Sciatic nerve (tissue), 2 donors: ENCODE results near the gene PTPRD. TPM values are rescaled to one million over a fixed set of nuclear protein-coding genes. Genes with fewer than 3 reads are reported as not detected.

Experiments used
- ATAC-seq: fragments of 200-7000 bp; cut with Tn5 transposase; one replicate; pipeline ENCODE4 v1.9.1; 2020; ENCODE audit warnings: mild to moderate bottlenecking, moderate library complexity
- DNase-seq: peaks from one replicate; pipeline ENCODE4 v3.0.0-alpha.2; 2020; ENCODE audit warnings: low spot score
- intact Hi-C: fragments of 100-400 bp; cut with DNase I; formaldehyde crosslinking; loops from one replicate; pipeline ENCODE4 v1.14.2; 2022
- total RNA-seq: library from RNA; stranded (reverse); fragmentation: NEBNext Ultra II Directional; extraction: Animal tissue kit (Norgen Biotek cat#: 25700); gene quantifications from one replicate; pipeline ENCODE4 v1.2.1, GENCODE V29; 2021
- donor health status: DM: no; HTN: no; CAD: no.
- donor health status: DM: no; HTN: no; CAD: no.

Gene PTPRD
- total RNA-seq, 1 donor from 2014 or later: 4.7 TPM

DNA sequence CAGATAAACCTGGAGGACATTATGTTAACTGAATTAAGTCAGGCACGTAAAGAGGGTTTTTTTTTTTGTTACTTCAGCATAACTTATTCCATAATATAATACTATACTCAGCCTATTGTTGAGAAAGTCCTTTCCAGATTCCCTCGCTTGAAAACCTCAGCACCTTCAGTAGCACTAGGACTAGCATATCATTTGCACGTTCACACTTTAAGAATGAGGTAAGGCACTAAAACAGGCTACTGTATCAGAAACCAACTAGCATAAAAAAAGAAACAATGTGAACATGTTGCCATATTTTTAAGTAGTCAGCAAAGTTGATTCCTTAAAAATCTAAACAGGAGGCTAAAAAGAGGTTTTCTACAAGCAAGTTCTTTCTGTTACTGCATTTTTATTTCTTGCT, 504.0 kb downstream of the PTPRD start:
- intact Hi-C loops: no loop called here
- no peak for DNase-seq
- no peak for ATAC-seq

DNA sequence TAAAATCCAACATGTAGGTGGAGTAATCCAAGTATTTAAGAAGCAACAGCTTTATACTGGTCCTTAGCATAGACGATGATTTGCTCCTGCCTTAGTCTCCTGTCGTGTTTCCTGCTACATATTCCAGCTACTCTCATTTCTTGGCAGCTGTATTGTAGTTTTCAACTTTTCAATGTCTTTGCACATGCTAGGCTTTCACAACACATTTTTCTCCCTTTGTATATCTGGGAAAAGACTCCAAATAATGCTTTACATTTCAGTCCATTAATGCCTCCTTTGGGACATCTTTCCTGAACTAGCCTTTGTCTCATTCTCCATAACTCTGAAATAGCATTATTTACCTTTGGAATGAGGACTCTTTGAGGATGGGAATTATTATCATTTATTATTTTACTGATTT, 508.0 kb downstream of the PTPRD start:
- intact Hi-C loops: no loop called here
- DNase-seq (no peak), ATAC-seq (no peak)

DNA sequence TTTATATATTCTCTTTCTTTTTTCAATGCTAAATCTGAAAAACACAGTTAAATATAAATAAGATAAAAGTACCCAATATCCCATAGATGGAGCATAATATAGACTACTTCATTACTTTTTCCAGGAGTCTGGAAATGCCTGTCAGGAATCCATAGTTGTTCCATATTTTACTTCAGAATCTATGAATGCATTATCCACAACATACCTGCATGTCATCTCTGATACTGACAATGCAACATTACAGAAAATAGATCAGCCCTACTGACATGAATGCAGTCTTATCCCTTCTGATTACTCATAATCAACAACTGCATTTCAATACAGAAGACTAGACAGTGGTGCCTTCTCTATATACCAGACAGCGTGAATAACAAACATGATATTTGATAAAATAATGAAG, 517.6 kb downstream of the PTPRD start:
- DNase-seq (no peak), ATAC-seq (no peak)
- intact Hi-C loops: loop anchor here (10.0 kb wide), 1 partner anchor 670 kb away; no protein-coding TSS in a partner anchor

DNA sequence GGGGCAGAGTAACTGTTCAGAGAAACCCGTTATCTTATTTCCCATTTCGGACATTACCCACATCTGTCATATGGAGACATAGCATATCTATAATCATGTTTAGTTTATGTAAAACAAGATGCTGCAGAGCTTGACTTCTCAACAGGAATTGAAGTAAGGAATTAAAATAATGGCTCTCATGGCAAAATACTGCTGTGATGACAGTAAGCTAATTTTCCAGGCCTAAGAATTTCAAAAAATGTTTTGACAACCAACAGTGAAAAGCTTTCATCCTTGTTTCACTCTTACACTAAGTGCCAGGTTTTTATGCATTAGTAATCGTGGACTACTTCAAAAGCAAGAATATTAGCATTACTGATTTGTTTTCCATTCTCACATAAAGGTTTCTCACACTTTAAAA, 518.2 kb downstream of the PTPRD start:
- intact Hi-C loops: loop anchor here (10.0 kb wide), 1 partner anchor 670 kb away; no protein-coding TSS in a partner anchor
- ATAC-seq (no peak), DNase-seq (no peak)

DNA sequence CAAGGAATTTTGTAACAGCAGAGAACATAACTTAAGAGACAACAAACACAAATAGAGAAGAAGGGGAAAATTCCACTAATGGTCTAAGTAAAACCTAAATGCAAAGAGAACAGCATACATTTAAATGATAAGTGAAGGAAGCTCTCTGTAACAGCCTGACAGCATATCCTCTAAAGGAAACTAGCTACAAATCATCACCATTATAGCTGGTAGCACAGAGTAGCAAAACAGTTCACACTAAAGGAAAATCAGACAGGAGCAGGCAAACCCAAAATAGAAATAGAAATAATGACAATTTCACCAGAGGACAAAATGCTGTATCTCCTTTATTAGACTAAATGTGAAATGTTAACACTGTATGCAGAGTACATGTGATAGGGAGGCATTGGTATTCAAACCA, 532.8 kb downstream of the PTPRD start:
- DNase-seq: no peak
- intact Hi-C loops: no loop called here
- no peak for ATAC-seq

DNA sequence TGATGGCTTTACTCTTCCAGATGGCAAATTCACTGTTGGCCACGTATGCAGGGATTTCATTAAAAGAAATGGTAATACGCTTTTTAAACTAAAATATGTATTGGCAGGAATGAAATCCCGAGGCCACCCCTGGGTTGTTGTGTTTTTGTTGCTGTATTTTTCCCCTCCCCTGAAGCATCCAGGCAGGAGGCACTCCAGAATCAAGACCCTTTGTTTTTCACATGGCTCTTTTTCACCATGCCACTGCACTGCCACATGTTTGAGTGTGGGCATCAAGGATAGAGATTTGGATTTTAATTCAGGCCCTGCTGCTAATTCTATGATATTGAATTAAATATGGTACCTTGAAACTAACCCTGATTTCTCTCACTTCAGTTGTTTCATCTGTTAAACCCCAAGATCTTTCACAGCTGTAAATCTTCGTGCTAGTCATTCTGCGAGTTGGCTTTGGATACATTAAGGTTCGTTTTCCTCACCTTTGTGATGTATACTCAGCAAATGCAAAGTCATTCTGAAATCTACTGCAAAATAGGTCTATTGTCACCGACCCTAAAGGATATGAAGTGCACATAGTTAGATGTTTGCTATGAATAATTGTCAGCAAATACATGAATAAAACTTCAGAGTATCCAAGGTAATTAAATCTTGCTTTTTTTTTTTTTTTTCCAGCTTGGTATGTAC, 533.4 kb downstream of the PTPRD start:
- ATAC-seq (no peak), DNase-seq (no peak)
- intact Hi-C loops: no loop called here

DNA sequence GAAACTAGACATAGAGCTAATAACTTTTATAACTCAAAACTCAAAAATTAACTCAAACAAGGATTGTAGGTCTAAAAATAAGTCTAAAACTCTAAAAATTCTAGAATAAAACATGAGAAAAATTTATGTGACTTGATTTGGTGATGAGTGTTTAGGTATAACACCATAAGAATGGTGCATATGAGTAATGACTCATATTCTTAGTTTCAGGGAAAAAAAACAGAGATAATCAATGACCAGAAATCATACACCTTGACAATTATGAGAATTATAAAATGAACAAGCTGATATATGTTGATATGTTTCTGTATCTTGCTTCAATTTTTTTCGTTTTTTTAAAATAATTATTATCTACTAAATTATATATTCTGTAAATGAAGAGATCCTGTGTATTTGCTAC, 541.2 kb downstream of the PTPRD start:
- intact Hi-C loops: no loop called here
- DNase-seq (no peak), ATAC-seq (no peak)

DNA sequence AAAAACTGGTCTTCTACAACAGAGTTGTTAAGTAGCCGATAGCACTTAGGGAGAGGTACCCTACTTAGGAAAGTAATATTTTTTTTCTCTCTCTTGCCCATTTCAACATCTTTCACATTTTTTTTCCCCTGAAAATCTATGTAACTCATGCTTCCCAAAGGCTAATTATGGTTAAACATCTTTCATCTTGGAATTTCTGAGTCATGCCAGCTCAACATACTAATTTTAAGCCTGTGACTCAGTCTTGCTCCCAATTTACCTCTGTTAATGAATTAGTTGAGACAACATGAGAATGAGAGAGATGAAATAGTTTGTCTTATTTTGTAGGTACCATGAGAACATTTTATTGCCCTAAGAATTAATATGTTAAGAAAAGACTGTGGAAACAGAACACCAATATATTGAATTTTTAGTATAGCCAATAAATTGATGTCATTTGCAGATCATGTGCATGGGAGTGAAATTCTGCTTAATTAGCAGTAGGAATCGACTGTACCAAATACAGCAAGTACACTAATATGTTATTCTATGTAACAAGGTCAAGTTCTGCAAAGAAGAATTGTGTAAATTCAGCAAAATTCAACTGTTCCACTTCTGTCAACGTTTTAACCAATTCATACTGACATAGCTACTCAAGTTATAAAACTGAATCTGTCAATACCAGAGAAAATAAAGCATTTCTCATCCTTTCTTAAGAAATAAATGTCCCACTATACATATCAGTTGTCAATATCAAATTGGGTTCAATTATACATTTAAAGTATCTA, 550.0 kb downstream of the PTPRD start:
- intact Hi-C loops: no loop called here
- ATAC-seq: no peak

DNA sequence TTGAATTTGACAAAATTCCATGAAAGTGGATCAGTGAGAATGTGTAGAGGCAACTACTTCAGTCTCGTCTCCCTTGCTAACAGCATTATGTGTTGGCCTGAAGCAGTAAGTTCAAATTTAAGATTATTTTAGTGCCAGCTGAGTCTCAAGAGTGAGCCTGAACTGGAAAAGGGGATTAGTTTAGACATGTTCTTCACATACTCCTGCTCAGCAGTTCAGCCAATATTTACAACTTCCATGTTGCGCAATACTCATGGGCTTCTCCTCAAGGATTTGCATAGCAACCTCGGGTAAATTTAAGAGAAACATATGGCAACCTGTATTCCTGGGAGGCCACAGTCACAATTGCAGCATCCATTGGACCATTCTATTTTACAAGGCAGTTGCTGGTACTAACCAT, 553.8 kb downstream of the PTPRD start:
- ATAC-seq (no peak), DNase-seq (no peak)
- intact Hi-C loops: no loop called here

More for the DNA sequence above, 550.0 kb downstream of the PTPRD start:
- no peak for DNase-seq

DNA sequence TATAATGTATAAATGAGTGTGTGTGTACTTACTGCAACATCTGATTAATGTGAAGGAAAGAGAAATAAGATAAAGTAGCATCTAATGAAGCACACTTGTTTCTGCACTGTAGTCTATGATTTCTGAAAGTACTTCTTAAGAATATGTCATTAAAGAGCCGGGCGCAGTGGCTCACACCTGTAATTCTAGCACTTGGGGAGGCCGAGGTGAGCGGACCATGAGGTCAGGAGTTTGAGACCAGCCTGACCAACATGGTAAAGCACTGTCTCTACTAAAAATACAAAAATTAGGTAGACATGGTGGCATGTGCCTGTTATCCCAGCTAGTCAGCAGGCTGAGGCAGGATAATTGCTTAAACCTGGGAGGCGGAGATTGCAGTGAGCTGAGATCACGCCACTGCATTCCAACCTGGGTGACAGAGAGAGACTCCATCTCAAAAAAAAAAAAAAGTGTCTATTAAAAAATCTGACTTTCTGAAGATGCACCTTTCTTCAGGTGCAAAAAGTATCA, 556.9 kb downstream of the PTPRD start:
- DNase-seq (no peak), ATAC-seq (no peak)
- intact Hi-C loops: no loop called here

DNA sequence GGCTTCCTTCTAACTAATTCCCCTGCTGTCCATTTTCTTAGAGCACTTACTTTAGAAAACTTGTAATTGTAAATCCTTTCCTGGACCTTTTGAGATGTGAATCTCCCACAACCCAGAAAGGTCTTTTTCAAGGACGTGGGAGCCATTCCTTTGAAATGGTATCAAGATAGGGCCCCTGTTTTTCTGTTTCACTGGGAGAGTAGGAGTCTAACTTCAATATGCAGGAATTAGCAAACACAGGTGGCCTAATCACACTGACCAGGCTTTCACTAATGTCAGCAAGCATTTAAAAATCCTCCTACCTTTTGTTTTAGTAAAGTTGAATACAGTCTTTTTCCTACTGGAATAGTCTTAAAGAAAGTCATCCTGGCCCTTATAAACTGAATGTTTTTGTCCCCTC, 558.3 kb downstream of the PTPRD start:
- DNase-seq (no peak), ATAC-seq (no peak)
- intact Hi-C loops: no loop called here

DNA sequence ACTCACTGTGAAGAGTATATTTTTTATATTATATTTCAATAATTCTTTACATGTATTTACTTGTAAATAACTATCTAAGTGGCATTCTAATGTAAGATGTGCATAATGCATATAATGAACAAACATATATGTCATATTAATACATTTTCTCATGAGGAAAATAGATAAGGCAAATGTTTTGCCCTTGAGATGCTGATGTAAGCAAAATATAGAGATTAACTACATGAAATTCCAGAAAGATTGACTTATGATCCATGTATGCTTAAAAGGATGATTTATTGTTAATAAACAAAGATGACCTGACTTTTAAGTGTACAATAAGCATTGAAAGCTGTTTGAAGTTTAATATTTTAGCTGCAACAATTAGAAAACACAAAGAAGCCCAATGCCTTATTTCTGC, 559.9 kb downstream of the PTPRD start:
- intact Hi-C loops: no loop called here
- ATAC-seq (no peak), DNase-seq (no peak)

DNA sequence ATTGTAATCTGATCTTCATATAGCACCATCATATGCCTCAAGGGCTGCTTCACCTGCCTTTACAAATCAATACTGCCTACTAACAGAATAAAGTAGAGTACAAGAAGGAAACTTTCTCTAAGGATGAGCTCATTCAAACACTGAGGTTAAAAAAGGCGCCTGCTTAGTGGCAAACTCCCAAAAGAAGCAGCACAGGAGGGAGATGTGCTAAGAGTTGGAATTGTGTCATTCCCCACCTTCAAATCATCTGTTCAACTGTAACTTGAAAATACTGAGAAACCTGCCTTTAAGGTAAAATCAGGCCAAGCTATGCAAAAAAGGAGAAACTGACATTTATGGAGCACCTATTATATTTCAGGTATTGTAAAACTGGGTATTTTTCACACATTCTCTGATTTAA, 560.6 kb downstream of the PTPRD start:
- no peak for ATAC-seq
- intact Hi-C loops: no loop called here

DNA sequence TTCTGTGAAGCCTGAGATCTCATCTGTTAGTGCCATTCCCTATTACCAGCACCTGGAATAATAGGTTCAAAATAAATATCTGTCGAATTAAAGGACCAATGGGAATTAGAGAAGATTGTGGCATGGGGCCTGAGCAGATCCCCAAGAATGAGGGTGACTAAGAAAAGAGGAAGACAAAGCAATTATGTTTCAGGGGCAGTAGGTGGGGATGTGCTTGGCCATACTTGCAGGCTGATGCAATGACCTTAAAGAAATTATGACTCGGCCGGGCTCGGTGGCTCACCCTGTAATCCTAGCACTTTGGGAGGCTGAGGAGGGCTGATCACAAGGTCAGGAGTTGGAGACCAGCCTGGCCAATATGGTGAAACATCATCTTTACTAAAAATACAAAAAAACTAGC, 562.8 kb downstream of the PTPRD start:
- intact Hi-C loops: no loop called here
- DNase-seq: no peak
- no peak for ATAC-seq

More for the DNA sequence above, 560.6 kb downstream of the PTPRD start:
- DNase-seq: no peak

DNA sequence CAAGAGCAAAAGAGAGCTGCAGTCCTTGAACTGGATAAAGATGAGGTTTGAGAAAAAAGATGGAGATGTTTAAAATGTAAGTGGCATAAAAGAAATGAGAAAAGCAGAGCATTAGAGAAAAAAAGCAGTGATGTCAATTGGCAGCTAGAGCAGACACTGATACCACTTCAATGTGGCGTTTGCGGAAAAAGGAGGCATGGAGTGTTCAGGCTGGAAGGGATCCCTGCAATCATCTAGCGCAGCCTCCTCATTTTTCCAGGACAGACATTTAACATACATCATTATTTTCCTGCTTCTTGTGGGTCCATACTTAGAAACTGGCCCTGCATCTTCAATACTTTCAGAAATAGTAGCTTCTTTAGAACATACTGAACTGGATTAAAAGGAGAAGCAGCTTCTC, 563.8 kb downstream of the PTPRD start:
- ATAC-seq (no peak), DNase-seq (no peak)
- intact Hi-C loops: no loop called here

DNA sequence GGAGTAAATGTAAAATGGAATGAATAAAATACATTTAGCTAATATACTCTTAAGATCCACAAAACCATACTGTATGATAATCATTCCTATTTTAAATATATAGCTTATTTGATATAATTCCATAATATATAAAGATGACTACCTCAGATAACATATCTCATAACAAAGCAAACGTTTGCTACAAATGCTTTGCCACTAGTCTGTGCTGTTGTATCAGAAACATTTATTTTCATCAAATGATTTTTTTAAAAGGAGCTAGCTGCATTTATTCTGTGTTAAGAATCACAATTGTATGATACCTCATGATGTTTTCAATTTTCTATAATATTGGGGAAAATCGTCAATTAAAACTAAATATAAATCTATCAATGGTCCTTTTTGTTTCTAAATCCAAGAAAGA, 567.2 kb downstream of the PTPRD start:
- DNase-seq (no peak), ATAC-seq (no peak)
- intact Hi-C loops: no loop called here

DNA sequence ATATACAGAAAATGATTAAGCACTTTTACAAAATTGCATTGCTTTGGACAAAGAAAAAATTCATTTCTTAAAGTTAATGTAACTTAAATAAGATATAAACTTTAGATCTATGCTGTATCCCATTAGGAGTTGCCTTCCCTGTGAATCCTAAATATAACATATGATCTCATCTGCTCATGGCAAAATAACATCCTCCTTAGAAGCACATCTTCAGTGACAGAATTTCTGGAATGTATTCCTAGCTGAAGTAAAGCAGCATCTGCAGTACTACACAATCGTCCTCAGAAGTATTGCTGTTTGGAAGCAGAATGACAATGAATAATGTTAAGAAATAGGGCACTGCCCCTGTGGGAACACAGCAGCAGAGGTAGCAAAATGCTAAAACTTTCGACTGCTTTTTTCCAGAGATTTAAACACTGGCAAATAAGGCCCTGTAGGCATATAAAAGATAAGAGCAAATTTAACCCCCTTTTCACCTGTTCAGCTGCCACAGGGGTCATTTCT, 571.0 kb downstream of the PTPRD start:
- DNase-seq (no peak), ATAC-seq (no peak)
- intact Hi-C loops: no loop called here

DNA sequence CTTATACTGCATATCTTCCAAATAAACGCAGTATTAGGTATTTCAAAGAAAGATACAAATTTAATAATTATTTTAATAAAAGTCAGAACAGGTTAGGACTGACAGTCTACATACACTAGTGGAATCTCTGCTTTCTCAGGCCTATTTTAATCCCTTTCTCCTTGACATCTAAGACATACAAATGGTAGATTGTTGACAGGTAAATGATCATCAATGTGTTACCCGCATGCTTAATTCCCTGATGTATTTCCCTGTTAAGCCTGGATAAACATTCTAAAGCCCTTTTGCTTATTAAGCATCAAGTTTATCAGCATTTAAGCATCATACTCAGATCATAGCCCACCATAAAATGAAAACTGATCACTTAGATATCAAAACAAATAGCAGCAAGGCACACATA, 576.7 kb downstream of the PTPRD start:
- intact Hi-C loops: no loop called here
- no peak for DNase-seq
- no peak for ATAC-seq

DNA sequence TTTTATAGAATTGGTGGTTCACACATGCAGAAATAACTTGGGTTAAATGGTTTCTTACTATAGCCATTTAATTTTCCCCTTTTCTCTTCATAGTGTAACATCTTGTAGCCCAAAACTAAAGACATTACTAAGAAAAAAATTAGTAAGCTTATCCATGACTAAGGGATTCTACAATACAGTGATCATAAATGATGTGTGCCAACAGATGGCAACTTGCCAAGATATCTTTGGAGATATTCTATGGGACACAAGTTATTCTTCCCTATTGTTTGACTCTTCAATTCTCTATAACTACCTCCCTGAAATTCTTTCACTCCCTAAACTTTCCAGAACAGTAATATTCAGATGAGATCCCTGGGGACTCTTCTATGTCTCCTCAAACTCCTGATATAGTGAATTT, 580.6 kb downstream of the PTPRD start:
- ATAC-seq: no peak
- intact Hi-C loops: no loop called here
- DNase-seq: no peak

DNA sequence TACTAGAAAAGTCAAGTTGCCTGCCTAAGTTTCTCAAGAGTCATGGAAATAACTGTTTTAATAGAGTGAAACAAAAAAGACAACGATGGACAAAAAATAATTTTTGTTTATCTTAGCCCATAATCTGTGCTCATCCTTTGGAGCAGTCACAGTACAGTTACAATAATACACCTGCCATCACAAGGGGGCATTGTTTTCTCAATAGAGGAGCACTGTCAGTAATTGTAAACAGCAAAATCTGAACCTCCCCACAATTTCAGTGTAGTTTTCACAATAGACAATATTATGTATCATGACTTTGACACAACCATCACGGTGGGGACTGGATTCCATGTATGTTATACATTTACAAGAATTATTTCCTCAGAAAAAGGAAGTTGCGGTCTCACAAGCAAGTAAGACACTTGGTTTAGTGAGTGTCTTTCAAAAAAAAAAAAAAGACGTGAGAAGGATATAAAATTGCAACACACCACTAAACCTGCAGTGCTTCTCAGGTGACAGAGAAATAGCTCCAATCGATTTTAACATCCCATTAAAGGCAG, 586.3 kb downstream of the PTPRD start:
- ATAC-seq (no peak), DNase-seq (no peak)
- intact Hi-C loops: no loop called here
